A204.1 (cell line): ENCODE data around the gene LRFN4.

Source experiments
- FAIRE-seq: peaks from 2 replicates; lab custom pipeline; 2012; peaks lifted over from hg19 to GRCh38; lab: Jason Lieb, UNC

The LRFN4 gene

DNA sequence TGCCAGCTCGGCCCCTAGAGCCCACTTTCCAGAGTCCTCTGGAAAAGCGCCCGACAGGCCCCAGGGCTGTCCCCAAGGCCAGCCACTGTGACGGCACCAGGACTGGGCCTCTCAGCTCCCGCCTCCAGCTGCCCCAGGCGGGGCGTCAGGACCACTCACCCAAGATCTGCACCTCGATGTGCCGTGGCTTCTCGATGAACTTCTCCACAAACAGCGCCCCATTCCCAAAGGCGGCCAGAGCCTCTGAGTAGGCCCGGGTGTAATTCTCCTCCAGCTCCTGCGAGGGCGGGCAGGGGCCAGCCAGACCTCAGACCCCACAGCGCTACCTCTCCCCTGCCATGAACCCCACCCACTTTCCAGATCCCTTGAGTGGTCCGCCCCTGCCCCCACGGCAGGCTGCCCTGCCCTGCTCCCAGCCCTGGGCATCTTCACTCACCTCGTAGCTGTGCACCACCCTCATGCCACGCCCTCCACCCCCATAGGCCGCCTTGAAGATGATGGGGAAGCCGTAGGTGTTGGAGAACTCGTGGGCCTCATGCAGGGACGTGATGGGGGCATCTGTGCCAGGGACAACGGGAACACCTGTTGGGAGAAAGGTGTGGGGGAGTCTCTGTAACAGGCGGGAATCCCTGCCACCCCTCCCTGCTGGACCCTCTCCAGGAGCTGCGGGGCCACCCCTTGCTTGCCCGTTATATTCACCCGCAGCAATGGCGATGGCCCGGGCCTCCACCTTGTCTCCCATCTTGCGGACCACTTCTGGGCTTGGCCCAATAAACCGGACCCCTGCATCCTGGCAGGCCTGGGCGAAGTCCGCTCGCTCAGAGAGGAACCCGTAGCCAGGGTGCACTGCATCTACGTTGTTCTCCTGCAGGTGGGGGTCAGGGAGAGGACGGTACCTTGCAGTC is 14.0 kb downstream of the LRFN4 start:
- no peak for FAIRE-seq

DNA sequence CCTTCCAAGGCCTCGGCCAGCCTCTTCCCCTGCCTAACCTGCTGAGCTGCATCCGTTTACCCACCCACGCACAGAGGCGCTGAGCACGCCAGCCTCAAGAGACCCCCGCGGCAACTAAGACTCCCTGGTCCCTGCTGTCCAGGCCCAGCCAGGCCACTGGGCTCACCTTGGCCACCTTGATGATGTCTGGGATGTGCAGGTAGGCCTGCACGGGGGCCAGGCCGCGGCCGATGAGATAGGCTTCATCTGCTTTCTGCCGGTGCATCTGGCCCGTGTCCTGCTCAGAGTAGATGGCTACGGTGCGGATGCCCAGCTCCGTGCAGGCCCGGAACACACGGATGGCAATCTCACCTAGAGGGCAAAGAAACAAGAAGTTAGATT is 14.6 kb downstream of the LRFN4 start:
- FAIRE-seq: no peak

DNA sequence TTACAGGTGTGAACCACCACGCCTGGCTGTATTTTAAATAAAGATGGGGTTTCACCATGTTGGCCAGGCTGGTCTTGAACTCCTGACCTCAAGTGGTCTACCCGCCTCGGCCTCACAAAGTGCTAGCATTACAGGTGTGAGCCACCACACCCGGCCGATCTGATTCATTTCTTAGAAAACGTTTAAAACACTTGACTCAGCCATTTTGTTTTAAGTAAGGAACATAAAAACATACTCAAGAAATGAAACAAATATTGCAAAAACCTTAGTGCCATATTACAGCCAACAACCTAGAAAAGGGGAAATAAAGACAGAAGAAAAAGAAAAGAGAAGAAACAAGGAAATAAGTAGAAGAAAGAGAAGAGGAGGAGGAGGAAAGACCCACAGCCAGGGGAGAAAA is 17.4 kb downstream of the LRFN4 start:
- no peak for FAIRE-seq

DNA sequence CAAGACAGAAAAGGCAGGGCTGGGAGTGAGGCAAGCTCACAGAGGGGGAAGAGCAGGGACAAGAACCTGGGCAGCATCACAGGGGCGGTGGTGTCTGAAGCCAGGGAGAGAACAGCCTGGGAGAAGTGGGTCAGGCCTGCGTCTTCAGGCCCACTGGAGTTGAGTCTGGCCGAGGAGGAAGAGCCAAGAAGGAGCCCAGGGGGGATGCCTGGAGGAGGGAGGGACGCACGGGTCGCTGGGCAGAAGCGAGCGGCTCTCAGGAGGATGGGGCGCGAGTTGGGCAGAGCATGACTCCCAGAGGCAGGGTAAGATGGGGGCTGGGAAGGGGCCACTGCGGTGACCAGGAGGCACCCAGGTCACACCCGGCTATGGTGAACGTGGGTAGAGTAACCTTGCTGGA is 18.5 kb downstream of the LRFN4 start:
- FAIRE-seq: no peak

DNA sequence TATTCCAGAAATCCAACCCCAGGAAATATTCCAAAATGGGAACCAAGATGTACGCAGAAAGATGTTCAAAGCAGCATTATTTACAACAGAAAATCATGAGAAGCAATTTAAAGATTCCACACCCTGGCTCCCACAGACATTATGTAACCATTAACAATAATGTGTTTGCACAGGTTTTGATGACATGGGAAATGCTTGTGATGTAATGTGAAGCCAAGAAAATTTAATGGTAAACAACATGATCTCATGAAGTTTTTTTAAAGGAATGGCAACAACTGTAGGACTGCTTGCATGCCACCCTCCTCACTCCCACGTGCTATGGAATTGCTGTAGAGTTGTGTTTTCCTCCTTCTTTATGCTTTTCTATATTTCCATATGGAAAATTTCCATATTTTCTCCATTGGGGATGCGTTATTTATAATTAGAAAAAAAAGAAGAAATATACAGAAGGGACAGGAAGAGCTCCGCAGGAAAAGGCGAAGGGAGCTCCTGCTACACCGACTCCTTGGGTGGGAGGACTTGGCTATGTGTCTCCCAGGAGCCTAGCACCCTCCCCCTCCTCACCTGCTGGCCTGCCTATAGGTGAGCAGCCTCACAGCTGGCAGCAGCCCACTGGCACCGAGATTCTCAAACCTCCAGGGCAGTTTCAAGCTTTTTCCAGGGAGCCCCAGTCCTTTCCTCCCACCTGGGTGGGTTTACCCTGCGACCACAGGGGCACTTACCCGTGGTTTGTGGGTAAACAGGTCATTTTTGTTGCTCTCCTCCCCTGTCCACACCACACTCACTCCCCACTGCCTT is 20.9 kb downstream of the LRFN4 start:
- no peak for FAIRE-seq

DNA sequence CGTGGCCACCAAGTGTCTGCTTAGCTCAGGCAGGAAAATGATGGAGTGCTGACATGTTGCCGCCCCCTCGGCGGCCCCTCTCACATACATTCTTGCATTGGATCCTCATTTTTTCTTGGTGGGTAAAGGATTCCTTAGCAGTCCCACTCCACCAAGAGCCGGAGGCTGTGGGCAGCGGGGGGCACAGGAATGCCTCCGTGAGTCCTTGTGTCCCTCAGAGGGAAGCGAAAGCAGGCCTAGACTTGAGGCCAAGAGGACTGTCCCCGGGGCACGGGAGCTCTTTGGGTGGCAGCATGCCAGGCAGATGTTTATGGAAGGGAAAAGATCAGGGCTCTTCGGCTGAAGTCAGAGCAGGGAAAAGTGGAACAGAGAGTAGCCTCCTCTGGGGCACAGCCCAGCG is 21.6 kb downstream of the LRFN4 start:
- FAIRE-seq: no peak

DNA sequence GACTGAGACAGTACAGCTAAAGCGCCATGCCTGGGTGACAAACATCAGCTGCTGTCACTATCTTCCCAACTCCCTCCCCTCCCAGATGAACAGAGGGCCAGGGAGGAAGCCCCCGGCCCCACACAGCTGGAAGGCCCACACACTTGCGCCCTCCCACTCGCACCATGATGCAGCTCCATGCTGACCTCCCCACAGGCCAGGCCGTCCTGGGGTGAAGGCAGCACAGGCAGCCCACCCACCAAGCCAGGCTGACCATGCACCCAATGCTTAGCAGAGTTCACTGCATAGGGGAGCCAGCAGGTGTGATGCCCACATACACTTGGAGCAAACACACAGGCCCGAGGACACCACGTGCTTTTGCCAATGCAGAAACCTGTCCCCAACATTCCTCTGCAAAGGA is 22.1 kb downstream of the LRFN4 start:
- no peak for FAIRE-seq

DNA sequence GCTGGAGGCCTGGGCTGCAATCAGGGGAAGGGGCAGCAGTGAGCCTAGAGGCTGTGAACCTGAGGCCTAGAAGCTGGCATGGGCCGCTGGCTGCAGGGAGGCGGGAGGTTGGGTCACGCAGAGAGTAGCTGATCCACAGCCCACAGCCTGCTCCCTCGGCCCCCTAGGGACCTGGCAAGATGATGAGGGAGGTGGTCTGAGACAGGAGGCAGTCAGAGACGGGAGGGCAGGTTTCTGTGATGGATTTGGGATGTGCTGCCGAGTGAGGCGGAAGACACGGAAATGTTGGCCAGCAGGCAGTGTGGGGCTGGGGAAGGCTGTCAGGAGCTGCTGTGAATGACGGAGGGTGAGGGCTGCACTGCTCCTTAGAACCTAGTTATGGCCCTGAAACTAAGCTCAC is 22.7 kb downstream of the LRFN4 start:
- FAIRE-seq: no peak

DNA sequence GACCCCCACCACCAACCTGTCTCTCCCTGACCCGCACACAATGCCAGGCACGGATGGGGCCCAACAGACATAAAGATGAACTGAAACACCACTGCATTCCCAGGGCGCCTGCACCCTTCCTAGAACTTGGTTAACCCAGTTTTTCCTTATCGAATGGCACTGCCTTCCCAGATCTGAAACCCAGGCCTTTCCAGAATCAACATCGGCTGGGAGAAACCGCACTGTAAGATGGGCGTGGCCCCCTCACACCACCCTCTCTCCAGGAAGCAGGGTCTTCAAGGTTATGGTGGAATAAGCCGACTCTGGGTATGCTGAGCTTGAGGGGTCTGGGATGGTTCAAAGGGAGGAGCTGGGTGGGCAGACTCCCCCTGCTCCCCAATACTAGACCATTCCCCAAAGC is 23.1 kb downstream of the LRFN4 start:
- no peak for FAIRE-seq

DNA sequence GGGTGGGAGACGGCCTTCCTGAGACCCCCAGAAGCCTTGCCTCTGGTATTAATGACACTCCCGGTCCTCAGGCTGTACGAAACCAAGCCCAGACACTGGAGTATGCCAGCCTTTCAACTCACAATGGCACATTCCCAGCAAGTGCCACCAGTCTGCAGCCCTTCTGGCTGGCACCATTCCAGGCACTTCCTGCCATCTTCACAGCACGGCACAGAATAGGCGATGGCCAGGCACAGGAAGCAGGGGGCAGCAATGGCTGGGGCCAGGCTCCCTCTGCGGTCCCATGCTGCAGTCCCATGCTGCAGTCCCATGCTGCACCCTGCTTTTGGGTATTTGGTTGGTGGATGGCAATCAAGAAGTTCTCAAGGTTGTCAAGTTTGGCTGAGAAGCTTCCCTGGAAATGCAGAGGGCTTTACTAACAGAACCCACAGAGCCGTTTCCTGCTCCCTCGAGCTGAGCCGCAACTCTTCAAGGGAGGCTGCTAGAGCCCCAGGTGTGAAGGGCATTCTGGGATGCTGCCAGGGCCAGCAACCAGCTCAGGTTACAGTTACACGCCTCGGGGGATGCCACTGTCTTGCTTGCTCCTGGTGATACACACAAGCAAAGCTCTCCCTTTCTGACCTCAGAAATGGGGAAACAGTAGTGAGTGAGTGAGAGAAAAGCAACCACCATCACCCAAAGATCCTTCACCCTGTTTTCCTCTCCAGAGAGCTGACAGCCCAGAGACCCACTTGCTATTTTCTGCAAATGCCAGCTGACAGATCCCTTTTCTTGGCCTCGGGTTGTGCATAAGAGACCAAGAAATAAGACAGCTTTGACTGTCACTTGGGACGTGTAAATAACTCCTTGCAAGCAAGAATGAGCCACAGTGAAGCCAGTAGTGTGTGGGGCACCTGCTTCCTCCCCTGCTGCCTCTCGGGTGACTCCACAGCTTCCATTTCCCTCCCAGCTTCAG is 23.9 kb downstream of the LRFN4 start:
- no peak for FAIRE-seq

DNA sequence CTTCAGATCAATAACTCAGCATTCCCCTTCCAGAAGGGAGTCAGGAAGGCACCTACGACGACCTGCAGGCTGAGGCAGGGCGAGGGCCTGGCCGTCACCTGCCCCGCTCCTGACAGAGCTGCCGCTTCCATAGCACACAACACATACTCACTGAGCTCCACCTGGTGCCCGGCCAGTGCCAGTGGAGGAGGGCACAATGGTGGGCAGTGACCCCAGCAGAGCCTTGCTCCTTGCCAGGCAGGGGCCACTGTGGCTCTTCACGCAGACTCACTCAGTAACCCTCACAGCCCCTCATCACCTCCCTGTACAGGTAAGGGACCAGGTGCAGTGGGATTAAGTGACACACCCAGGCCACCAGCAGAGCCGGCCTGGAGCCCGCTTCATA is 24.6 kb downstream of the LRFN4 start:
- no peak for FAIRE-seq

DNA sequence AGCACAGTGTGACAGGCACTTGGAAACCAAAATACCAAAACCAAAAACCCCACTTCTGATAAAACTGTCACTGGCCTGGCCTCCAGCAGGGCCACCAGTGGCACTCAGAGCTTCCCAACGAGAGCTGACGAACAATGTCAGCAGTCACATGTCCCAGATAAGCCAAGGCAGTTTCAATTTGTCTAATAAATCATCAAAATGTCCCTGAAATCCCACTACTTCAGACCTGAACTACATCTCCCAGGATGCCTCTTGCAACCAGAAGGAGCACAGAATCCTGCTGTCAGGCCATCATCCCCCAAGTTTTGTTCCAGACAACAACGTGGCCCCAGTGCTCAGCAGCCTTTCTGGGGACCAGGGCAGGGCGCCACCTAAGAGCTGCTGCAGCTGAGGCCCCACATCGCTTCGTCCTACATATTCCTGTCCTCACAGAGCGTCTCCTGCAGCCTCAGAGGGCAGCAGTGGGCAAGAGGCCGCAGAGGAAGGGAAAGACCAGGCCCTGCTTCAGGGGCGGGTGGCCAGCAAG is 25.1 kb downstream of the LRFN4 start:
- FAIRE-seq: no peak

DNA sequence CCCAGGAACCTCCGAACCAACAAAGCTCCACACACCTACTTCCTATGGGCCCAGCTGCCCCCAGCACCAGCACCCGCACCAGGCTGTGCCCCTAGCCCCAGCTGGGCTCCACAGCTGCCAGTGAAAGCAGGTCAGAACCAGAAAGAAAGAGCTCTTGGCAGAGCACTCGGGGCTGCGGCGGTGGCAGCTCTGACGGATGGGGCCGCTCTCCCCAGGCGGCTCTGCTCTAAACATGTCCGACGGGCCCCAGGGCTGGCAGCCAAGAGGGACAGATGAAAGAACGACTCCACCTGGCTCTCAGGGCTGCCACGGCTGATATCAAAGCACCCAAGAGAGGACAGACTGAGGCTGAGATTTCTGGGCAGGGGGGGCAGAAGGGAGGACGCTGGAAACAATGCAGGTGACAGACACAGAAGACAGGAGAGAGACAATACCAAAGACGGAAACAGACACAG is 25.7 kb downstream of the LRFN4 start:
- FAIRE-seq: no peak

DNA sequence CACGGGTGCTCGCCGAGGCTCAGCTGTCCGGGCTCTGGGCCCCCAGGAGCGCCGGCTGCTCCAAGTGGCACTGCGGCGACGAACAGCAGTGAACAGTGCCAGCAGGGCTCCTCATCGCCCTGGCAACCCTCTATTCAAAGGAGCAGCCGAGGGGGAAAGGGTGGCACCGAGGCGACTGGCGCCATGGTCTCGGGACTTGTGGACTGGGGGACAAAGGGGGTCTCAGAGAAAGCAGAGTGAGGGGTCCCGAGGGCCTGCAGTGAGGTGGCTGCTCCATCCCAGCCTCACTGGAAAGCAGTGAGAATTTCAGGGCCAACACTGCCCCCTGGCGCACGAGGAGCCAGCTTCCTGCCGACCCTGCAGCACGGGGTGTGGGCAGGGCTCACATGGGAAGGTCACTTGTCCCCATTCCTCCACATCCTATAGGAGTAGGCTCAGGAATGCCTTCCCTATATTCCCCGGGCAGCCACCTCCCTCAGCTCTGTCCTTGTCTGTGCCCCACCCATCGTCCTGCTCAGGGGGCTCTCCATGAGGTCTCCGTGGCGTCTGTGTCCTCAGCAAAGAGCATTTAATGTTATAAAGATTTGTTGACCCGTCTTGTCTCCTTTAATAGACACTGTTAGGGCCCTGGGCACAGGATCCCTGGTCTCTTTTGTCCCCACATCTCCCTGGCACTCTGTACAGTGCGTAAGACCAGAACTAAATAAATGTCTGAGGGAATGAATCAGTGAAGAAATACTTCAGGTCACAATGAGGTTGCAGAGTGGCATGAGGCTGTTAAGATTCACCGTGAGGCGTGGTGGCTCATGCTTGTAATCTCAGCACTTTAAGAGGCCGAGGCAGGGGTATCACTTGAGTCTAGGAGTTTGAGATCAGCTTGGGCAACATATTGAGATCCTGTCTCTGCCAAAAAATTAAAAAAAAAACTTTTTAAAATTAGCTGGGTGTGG is 26.4 kb downstream of the LRFN4 start:
- FAIRE-seq: no peak

DNA sequence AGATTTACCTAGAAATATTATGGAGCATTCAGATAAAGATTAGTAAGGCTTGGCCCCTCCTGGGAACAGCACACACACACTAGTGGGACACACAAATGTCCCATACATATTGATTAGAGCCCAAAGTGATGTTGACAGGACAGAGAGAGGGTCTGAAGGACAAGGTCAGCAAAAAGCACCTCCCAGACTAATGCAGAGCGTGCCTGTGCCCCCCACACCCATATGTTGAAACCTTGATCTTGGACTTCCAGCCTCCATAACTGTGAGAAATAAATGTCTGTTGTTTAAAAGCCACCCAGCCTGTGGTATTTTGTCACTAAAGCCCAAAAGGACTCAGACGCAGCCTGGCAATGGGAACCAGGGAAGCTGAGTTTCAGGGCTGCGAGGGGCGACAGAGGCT is 27.6 kb downstream of the LRFN4 start:
- FAIRE-seq: no peak

DNA sequence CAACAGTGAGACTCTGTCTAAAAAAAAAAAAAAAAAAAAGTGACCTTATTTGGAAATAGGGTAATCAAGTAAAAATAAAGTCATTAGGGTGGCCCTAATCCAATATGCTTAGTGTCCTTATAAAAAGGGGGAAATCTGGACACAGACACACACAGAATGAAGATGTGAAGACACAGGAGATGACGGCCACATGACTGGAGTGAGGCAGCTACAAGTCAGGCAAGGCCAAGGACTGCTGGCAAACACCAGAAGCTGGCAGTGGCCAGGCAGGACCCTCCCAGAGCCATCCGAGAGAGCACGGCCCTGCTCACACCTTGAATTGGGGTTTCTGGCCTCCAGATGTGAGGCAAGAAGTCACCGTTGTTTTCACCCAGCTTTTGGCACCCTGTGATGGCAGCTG is 28.6 kb downstream of the LRFN4 start:
- FAIRE-seq: no peak

DNA sequence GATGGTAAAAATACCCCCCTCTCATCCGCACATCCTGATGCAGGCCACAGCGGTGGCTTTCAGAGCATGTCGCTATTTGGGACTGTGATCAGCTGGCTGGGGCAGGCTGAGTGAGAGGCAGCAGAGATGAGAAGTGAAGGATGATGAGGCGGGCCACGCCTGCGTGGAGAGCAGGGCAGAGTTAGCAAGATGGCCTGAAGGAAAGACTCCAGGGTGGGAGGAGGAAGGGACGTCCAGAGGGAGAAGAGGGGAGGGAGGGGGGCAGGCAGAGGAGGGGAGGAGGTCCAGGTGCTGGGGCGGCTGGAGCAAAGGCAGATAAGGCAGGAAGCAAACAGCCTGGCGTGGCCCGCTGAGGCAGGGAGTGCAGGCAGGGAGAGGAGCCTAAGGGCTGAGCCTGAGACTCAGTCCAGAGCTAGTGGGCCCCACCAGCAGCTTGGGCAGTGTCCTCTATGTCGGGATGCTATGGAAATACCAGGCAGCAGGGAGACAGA is 29.1 kb downstream of the LRFN4 start:
- no peak for FAIRE-seq

DNA sequence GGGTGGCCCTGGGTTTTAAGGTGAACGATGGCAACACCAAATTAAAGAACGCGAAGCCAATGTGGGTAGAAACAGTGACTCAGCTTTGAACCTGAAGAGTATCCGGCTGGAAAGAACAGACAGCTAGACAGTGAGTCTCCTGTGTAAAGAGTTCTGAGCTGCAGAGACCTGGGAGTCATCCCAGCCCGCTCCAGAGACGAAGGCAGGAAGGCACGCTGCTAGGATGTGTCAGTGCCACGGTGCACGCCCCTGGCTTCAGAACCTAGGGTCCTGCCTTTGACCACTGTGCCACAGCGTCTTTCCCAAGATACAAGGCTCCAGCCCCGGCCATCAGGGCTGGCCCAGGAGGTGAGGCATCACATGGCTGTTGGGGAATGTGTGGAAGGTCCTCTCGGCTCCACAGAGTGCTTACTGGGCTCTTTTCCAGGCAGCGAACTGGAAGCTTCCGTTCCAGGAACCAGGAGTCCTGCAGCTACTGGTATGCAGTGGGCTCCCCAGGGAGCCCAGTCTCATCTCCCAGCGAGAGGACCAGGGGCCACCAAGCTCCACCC is 29.9 kb downstream of the LRFN4 start:
- FAIRE-seq: no peak

DNA sequence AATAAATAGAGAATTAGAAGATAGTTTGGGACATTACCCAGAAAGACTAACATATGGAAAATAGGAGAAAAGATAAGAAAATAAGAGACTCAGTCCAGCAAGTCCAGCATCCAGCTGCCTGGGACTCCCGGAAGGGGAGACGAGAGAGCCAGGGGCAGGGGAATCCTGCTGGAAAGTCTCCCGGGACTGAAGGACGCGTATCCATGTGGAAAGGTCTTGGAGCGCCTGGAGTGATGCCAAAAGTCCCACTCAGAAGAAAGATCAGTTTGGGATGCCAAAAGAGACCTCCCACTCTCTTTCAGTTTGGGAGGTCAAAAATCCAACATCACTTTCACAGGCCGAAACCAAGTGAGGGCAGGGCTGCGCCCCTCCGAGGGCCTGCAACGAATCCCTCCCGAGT is 30.7 kb downstream of the LRFN4 start:
- no peak for FAIRE-seq

DNA sequence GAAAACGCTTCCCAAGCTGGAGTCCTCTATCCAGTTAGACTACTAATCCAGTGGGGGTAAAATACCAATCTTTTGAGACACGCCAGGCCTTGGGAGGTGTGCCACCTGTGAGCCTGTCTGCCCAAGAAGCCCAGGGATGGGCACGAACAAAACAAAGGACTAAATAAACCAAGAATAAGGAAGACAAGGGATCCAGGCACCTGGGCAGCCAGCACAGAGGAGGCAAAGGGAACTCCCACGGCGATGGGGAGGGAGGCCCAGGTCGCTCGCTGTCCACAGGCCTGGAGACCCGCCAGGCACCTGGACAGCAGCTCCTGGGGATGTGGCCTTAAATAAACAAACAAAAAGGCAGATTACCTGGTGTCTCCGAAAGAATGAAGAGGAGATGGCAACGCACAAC is 31.4 kb downstream of the LRFN4 start:
- no peak for FAIRE-seq

DNA sequence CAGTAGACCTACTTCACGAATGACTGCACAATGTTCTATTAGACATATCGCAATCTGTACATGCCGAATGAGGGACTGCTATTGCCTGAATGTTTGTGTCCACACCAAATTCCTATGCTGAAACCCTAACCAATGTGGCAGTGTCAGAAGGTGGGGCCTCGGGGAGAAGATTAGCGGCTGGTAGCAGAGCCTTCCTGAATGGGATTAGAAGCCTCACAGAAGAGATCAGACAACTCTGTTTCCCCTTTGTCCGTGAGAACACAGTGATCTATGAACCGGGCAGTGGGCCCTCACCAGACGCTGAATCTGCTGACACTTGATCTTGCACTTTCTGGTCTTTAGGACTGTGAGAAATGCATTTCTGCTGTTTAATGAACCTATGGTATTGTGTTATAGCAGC is 33.1 kb downstream of the LRFN4 start:
- FAIRE-seq: no peak
